Erythroblast (primary cell): ENCODE measurements around the gene OR2J1.

Experiments used
- GATA1 ChIP-seq: IDR thresholded peaks from 2 replicates; pipeline ENCODE4 v1.6.1; 2011; ENCODE audit warnings: low read depth, mild to moderate bottlenecking, control low read depth, low read length, moderate library complexity
- POLR2A ChIP-seq: IDR thresholded peaks from 2 replicates; pipeline ENCODE4 v1.6.1; 2011; ENCODE audit warnings: mild to moderate bottlenecking, low read length

GRCh38 chr6:29081312-29081711, 18.0 kb upstream of the OR2J1 start:
- TF ChIP-seq POLR2A (no peak), GATA1 (no peak)
